Smooth muscle cell (in vitro differentiated cells): Measurements from ENCODE around the gene NCL. TPM values are rescaled to one million over a fixed set of nuclear protein-coding genes. Genes with fewer than 3 reads are reported as not detected.

Source experiments
- DNase-seq: peaks from one replicate; lab custom pipeline; 2025; ENCODE audit not compliant: unreplicated experiment; lab: John Stamatoyannopoulos, UW
- H2AFZ ChIP-seq: fragments of 200-600 bp; sonication (generic); 2 replicates; pipeline ENCODE4 v1.6.0; 2016; ENCODE audit warnings: antibody characterized with exemption, low read depth, mild to moderate bottlenecking
- H3F3A ChIP-seq: fragments of 200-600 bp; sonication (generic); 2 replicates; pipeline ENCODE4 v1.6.0; 2017; ENCODE audit warnings: antibody characterized with exemption, low read depth
- H3K27ac ChIP-seq: fragments of 200-600 bp; sonication (generic); 2 replicates; pipeline ENCODE4 v1.5.1; 2016; ENCODE audit warnings: low read depth, mild to moderate bottlenecking
- H3K27me3 ChIP-seq: fragments of 200-600 bp; sonication (generic); 2 replicates; pipeline ENCODE4 v1.6.1; 2016; ENCODE audit warnings: low read depth, mild to moderate bottlenecking
- H3K36me3 ChIP-seq: fragments of 200-600 bp; sonication (generic); 2 replicates; pipeline ENCODE4 v1.5.1; 2016; ENCODE audit warnings: low read depth
- H3K4me1 ChIP-seq: fragments of 200-600 bp; sonication (generic); 2 replicates; pipeline ENCODE4 v1.5.1; 2016; ENCODE audit warnings: low read depth
- H3K4me2 ChIP-seq: fragments of 200-600 bp; sonication (generic); 2 replicates; pipeline ENCODE4 v1.6.0; 2016; ENCODE audit warnings: mild to moderate bottlenecking
- H3K4me3 ChIP-seq: fragments of 200-600 bp; sonication (generic); 2 replicates; pipeline ENCODE4 v1.5.1; 2016; ENCODE audit warnings: mild to moderate bottlenecking
- H3K79me2 ChIP-seq: fragments of 200-600 bp; sonication (generic); 2 replicates; pipeline ENCODE4 v1.6.0; 2016; ENCODE audit warnings: low read depth, mild to moderate bottlenecking
- H3K9ac ChIP-seq: fragments of 200-600 bp; sonication (generic); 2 replicates; pipeline ENCODE4 v1.6.0; 2016; ENCODE audit warnings: low read depth
- H3K9me3 ChIP-seq: fragments of 200-600 bp; sonication (generic); replicated peaks from 2 replicates; pipeline ENCODE4 v1.5.1; 2016; ENCODE audit warnings: low read depth
- H4K20me1 ChIP-seq: fragments of 200-600 bp; sonication (generic); 2 replicates; pipeline ENCODE4 v1.6.0; 2016; ENCODE audit warnings: low read depth
- CTCF ChIP-seq: fragments of 200-600 bp; sonication (generic); IDR thresholded peaks from 2 replicates; pipeline ENCODE4 v1.5.1; 2017; ENCODE audit warnings: borderline replicate concordance, mild to moderate bottlenecking, antibody characterized with exemption; ENCODE audit not compliant: insufficient read depth, poor library complexity, severe bottlenecking
- WGBS: methylation state at CpG from one replicate; pipeline ENCODE4 v1.1.7; 2016; ENCODE audit warnings: low lambda C conversion rate; 5-methylcytosine and 5-hydroxymethylcytosine counted together
- polyA plus RNA-seq: library from polyadenylated mRNA; unstranded; fragments of >200 nt; fragmentation: Nextera tagmentation; extraction: Ambion mirVana; gene quantifications from 2 replicates; pipeline ENCODE4 v1.2.1, GENCODE V29; 2016
- total RNA-seq: library from RNA; depleted of rRNA; stranded (reverse); fragments of >200 nt; gene quantifications from 2 replicates; pipeline ENCODE4 v1.2.3, GENCODE V29; 2014

Gene NCL
- total and polyA plus RNA-seq, 2 experiments from 2014 or later: 108 to 219 TPM

- no peak overlapping the region for H3K4me2 ChIP-seq
- no peak for TF ChIP-seq CTCF
- 95% methylated on average over 3 of the region's 3 CpGs for WGBS
- H3K27me3 ChIP-seq: no peaks in the 10 kb centered on the region
- no peak overlapping the region for H3K4me3 ChIP-seq
- no peak overlapping the region for H3K9ac ChIP-seq
- H3K9me3 ChIP-seq: no peaks in the 10 kb centered on the region
- no peaks in the 10 kb centered on the region for H3K4me1 ChIP-seq
- no peak overlapping the region for H2AFZ ChIP-seq
- H3F3A ChIP-seq: no peaks in the 10 kb centered on the region
- no peaks in the 10 kb centered on the region for H3K79me2 ChIP-seq
- DNase-seq: no peak
- no peaks in the 10 kb centered on the region for H3K36me3 ChIP-seq
- no peaks in the 10 kb centered on the region for H4K20me1 ChIP-seq
- no peak overlapping the region for H3K27ac ChIP-seq
These were observed 34.4 kb downstream of the NCL start for GRCh38 chr2:231429901-231430300.

GRCh38 chr2:231429152-231429551 lies 35.1 kb downstream of the NCL start:
- Histone ChIP-seq H3K4me1 (no peaks in the 10 kb centered on the region), H3K9me3 (no peaks in the 10 kb centered on the region), H3K79me2 (no peaks in the 10 kb centered on the region), H3K9ac (no peak overlapping the region), H2AFZ (no peak overlapping the region), H3F3A (no peaks in the 10 kb centered on the region), H3K27me3 (no peaks in the 10 kb centered on the region), H3K4me3 (no peak overlapping the region), H3K4me2 (no peak overlapping the region), H3K36me3 (no peaks in the 10 kb centered on the region), H4K20me1 (no peaks in the 10 kb centered on the region), H3K27ac (no peak overlapping the region)
- DNase-seq: no peak
- no peak for TF ChIP-seq CTCF
- 73% methylated on average over 6 of the region's 6 CpGs for WGBS

GRCh38 chr2:231427116-231427515 lies 37.2 kb downstream of the NCL start:
- Histone ChIP-seq H3K79me2 (no peaks in the 10 kb centered on the region), H3K4me2 (no peak overlapping the region), H3K4me1 (no peaks in the 10 kb centered on the region), H2AFZ (no peak overlapping the region), H4K20me1 (no peaks in the 10 kb centered on the region), H3F3A (no peaks in the 10 kb centered on the region), H3K9me3 (no peaks in the 10 kb centered on the region), H3K27me3 (no peaks in the 10 kb centered on the region), H3K27ac (no peak overlapping the region), H3K4me3 (no peak overlapping the region), H3K9ac (no peak overlapping the region), H3K36me3 (no peaks in the 10 kb centered on the region)
- TF ChIP-seq CTCF: no peak
- 92% methylated on average over 3 of the region's 3 CpGs for WGBS
- DNase-seq: no peak
